Panc1 (cell line): ENCODE measurements around the gene ACSM3. TPM values are rescaled to one million over a fixed set of nuclear protein-coding genes. Genes with fewer than 3 reads are reported as not detected.

ENCODE experiments used
- ATAC-seq: fragments of 200-7000 bp; cut with Tn5 transposase; 2 replicates; pipeline ENCODE4 v1.9.1; 2020; ENCODE audit warnings: mild to moderate bottlenecking, moderate library complexity
- BruUV-seq: library from RNA; stranded (reverse); fragments of 400-500 nt; replicated peaks from 2 replicates; lab custom pipeline; 2021; lab: Mats Ljungman, UMichigan
- CTCF ChIA-PET: fragments of 300-600 bp; sonication (Branson Sonifier 250); formaldehyde crosslinking; loops from one replicate; lab custom pipeline; 2022; ENCODE audit warnings: antibody characterized with exemption; lab: Charles Lee
- POLR2A ChIA-PET: fragments of 300-600 bp; sonication (Branson Sonifier 250); formaldehyde crosslinking; loops from one replicate; lab custom pipeline; 2022; ENCODE audit warnings: antibody characterized with exemption; lab: Charles Lee
- DNase-seq: peaks from one replicate; pipeline ENCODE4 v3.0.0-alpha.2; 2010; ENCODE audit warnings: low read depth, low spot score
- H3K27ac ChIP-seq: 2 replicates; pipeline ENCODE4 v1.5.1; 2011; ENCODE audit warnings: mild to moderate bottlenecking, low read length, inconsistent platforms
- H3K27me3 ChIP-seq: fragments of 200-500 bp; sonication (Bioruptor generic); 2 replicates; pipeline ENCODE4 v1.6.0; 2014; ENCODE audit warnings: low read length, inconsistent platforms; ENCODE audit not compliant: control insufficient read depth, insufficient read depth
- H3K36me3 ChIP-seq: fragments of 200-500 bp; sonication (Bioruptor generic); 2 replicates; pipeline ENCODE4 v1.5.1; 2014; ENCODE audit warnings: inconsistent platforms, mild to moderate bottlenecking, low read length, moderate library complexity; ENCODE audit not compliant: control insufficient read depth, insufficient read depth
- H3K4me1 ChIP-seq: 2 replicates; pipeline ENCODE4 v1.5.1; 2011; ENCODE audit warnings: inconsistent platforms, mild to moderate bottlenecking, low read length, moderate library complexity; ENCODE audit not compliant: control insufficient read depth, insufficient read depth
- H3K4me3 ChIP-seq, 2 experiments: 2 replicates each; pipeline ENCODE4 v1.5.1; 2011 to 2012; ENCODE audit warnings: low read depth in 2 of 2, low read length in 2 of 2, mild to moderate bottlenecking in 2 of 2, inconsistent platforms in 1 of 2, moderate library complexity in 1 of 2
- H3K9me3 ChIP-seq: fragments of 200-500 bp; sonication (Bioruptor generic); 2 replicates; pipeline ENCODE4 v1.5.1; 2014; ENCODE audit warnings: low read depth, mild to moderate bottlenecking, inconsistent platforms, low read length, moderate library complexity; ENCODE audit not compliant: control insufficient read depth, insufficient read depth
- POLR2AphosphoS5 ChIP-seq: IDR thresholded peaks from 2 replicates; pipeline ENCODE4 v1.6.1; 2012; ENCODE audit warnings: mild to moderate bottlenecking, low read depth, low read length, moderate library complexity
- SIN3A ChIP-seq: IDR thresholded peaks from 2 replicates; pipeline ENCODE4 v1.6.1; 2012; ENCODE audit warnings: low read depth, mild to moderate bottlenecking, low read length, moderate library complexity, borderline replicate concordance; ENCODE audit not compliant: insufficient read depth
- TCF7L2 ChIP-seq: IDR thresholded peaks from 2 replicates; pipeline ENCODE4 v1.6.1; 2011; ENCODE audit warnings: mild to moderate bottlenecking, low read depth, low read length, inconsistent platforms
- in situ Hi-C: cut with HindIII; loops from 2 replicates; pipeline ENCODE4 v1.10.0; 2016; ENCODE audit warnings: low sequenced_read_pairs, low pct_unique_long_range_greater_than_20kb
- intact Hi-C: fragments of 100-400 bp; cut with micrococcal nuclease; formaldehyde crosslinking; loops from one replicate; pipeline ENCODE4 v1.10.0; 2022; ENCODE audit not compliant: unreplicated experiment
- total RNA-seq: library from RNA; stranded (reverse); gene quantifications from one replicate; pipeline ENCODE4 v1.2.1, GENCODE V29; 2021; ENCODE audit not compliant: unreplicated experiment
- TF ChIP-seq, protein P1 (sequence below): fragments of 450-650 bp; IDR thresholded peaks from 2 replicates; pipeline ENCODE4 v1.5.1; 2017; ENCODE audit warnings: mild to moderate bottlenecking
- TF ChIP-seq, protein P2 (sequence below), 2 experiments: IDR thresholded peaks; 2 replicates each; pipeline ENCODE4 v1.6.1; 2011 to 2012; ENCODE audit warnings: low read depth in 2 of 2, control low read depth in 1 of 2, low read length in 1 of 2, mild to moderate bottlenecking in 1 of 2, moderate library complexity in 1 of 2; ENCODE audit not compliant: insufficient read depth in 1 of 2

The ACSM3 gene
- total RNA-seq, 1 experiment from 2014 or later = 0.44 TPM

DNA sequence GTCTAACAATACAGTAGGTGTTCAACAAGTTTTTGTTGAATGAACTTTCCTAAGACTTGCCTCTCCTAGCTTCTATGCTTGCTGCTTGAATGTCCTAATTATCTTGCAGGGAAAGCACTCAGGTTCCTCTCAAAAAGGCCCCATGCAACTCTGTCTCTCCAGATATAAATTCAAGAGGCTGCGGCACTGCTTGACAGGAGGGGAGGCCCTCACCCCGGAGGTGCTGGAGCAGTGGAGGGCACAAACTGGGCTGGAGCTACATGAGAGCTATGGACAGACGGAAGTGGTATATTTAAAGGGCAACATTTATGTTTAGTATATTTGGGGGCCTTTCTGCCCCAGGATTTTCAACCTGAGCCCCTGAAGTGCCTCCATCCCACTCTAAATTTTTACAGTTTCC lies 36.6 kb upstream of the ACSM3 start:
- POLR2A ChIA-PET = no interaction called here
- Histone ChIP-seq H3K4me1 (no peaks in the 10 kb centered on the region), H3K4me3 (no peak overlapping the region), H3K36me3 (no peaks in the 10 kb centered on the region), H3K27ac (no peak overlapping the region), H3K27me3 (peaks cover 6% of the 10 kb centered on the region), H3K9me3 (no peaks in the 10 kb centered on the region)
- DNase-seq (no peak), ATAC-seq (no peak)
- BruUV-seq = no TSS peak
- CTCF ChIA-PET = no interaction called here
- intact Hi-C loops (no loop called here), in situ Hi-C loops (no loop called here)
- TF ChIP-seq, protein P1, sequence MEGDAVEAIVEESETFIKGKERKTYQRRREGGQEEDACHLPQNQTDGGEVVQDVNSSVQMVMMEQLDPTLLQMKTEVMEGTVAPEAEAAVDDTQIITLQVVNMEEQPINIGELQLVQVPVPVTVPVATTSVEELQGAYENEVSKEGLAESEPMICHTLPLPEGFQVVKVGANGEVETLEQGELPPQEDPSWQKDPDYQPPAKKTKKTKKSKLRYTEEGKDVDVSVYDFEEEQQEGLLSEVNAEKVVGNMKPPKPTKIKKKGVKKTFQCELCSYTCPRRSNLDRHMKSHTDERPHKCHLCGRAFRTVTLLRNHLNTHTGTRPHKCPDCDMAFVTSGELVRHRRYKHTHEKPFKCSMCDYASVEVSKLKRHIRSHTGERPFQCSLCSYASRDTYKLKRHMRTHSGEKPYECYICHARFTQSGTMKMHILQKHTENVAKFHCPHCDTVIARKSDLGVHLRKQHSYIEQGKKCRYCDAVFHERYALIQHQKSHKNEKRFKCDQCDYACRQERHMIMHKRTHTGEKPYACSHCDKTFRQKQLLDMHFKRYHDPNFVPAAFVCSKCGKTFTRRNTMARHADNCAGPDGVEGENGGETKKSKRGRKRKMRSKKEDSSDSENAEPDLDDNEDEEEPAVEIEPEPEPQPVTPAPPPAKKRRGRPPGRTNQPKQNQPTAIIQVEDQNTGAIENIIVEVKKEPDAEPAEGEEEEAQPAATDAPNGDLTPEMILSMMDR = no peak

DNA sequence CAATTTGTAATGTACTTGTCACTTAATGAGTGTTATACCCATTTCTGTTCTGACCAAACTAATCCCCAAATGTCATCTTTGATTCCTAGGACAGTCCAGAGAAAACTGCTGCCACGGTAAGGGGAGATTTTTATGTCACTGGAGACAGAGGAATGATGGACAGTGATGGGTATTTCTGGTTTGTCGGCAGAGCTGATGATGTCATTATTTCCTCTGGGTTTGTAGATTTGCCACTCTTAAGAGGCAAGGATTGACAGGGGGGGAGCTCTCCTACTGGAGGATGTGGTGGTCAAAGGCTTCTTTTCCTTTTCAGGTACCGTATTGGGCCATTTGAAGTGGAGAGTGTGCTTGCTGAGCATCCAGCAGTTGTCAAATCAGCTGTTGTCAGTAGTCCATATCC lies 34.7 kb upstream of the ACSM3 start:
- POLR2A ChIA-PET = no interaction called here
- H3K36me3 ChIP-seq = no peaks in the 10 kb centered on the region
- H3K27me3 ChIP-seq = peaks cover 6% of the 10 kb centered on the region
- H3K4me1 ChIP-seq = no peaks in the 10 kb centered on the region
- ATAC-seq (no peak), DNase-seq (no peak)
- TF ChIP-seq, protein P2, sequence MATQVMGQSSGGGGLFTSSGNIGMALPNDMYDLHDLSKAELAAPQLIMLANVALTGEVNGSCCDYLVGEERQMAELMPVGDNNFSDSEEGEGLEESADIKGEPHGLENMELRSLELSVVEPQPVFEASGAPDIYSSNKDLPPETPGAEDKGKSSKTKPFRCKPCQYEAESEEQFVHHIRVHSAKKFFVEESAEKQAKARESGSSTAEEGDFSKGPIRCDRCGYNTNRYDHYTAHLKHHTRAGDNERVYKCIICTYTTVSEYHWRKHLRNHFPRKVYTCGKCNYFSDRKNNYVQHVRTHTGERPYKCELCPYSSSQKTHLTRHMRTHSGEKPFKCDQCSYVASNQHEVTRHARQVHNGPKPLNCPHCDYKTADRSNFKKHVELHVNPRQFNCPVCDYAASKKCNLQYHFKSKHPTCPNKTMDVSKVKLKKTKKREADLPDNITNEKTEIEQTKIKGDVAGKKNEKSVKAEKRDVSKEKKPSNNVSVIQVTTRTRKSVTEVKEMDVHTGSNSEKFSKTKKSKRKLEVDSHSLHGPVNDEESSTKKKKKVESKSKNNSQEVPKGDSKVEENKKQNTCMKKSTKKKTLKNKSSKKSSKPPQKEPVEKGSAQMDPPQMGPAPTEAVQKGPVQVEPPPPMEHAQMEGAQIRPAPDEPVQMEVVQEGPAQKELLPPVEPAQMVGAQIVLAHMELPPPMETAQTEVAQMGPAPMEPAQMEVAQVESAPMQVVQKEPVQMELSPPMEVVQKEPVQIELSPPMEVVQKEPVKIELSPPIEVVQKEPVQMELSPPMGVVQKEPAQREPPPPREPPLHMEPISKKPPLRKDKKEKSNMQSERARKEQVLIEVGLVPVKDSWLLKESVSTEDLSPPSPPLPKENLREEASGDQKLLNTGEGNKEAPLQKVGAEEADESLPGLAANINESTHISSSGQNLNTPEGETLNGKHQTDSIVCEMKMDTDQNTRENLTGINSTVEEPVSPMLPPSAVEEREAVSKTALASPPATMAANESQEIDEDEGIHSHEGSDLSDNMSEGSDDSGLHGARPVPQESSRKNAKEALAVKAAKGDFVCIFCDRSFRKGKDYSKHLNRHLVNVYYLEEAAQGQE (IDR thresholded peaks at IDR 0.05; ENCODE audit: insufficient read depth in 1 of 2, low read depth in 2 of 2, low read length in 1 of 2) = no peak
- no peak for TF ChIP-seq SIN3A
- no peak for TF ChIP-seq TCF7L2
- TF ChIP-seq POLR2AphosphoS5 = no peak
- TF ChIP-seq, protein P1 = no peak
- H3K9me3 ChIP-seq = no peaks in the 10 kb centered on the region
- no peak overlapping the region for H3K27ac ChIP-seq
- CTCF ChIA-PET = no interaction called here
- in situ Hi-C loops (no loop called here), intact Hi-C loops (no loop called here)
- no TSS peak for BruUV-seq
- no peak overlapping the region for H3K4me3 ChIP-seq

DNA sequence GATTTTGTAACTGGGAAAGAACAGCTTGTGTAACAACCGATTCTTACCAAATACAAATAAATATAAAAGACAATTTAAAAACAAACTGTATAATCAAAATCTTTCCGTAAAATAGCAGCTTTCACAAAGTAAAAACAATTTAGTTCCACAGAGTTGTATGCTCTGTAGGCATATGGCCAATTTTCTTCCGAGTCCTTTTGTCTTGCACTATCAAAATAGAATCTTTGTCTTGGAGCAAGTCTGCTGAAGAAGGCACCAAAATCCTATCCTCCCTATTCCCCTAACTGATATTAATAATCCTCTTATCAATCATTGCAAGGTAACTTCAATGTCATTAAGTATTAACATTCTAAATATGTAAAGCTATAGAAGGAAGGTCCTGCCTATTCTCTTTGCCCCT lies 29.8 kb upstream of the ACSM3 start:
- CTCF ChIA-PET = no interaction called here
- Histone ChIP-seq H3K36me3 (peaks cover 27% of the 10 kb centered on the region), H3K9me3 (no peaks in the 10 kb centered on the region), H3K27ac (no peak overlapping the region), H3K27me3 (peaks cover 6% of the 10 kb centered on the region), H3K4me1 (no peaks in the 10 kb centered on the region), H3K4me3 (no peak overlapping the region)
- TF ChIP-seq POLR2AphosphoS5 (no peak), TCF7L2 (no peak), SIN3A (no peak)
- TF ChIP-seq, protein P1 = no peak
- POLR2A ChIA-PET = no interaction called here
- intact Hi-C loops (no loop called here), in situ Hi-C loops (no loop called here)
- ATAC-seq = no peak
- no peak for DNase-seq
- BruUV-seq = no TSS peak
